ENCODE measurements around the gene APPBP2. TPM values are rescaled to one million over a fixed set of nuclear protein-coding genes. Genes with fewer than 3 reads are reported as not detected.
"Not testable (repeated sequence)": the region's sequence is repeated elsewhere in the genome, so short reads cannot be mapped to it uniquely, and the experiment has no call there.

Gene APPBP2
- total and polyA plus RNA-seq, 2 experiments from 2014 or later, result 22.9 to 30.9 TPM

DNA sequence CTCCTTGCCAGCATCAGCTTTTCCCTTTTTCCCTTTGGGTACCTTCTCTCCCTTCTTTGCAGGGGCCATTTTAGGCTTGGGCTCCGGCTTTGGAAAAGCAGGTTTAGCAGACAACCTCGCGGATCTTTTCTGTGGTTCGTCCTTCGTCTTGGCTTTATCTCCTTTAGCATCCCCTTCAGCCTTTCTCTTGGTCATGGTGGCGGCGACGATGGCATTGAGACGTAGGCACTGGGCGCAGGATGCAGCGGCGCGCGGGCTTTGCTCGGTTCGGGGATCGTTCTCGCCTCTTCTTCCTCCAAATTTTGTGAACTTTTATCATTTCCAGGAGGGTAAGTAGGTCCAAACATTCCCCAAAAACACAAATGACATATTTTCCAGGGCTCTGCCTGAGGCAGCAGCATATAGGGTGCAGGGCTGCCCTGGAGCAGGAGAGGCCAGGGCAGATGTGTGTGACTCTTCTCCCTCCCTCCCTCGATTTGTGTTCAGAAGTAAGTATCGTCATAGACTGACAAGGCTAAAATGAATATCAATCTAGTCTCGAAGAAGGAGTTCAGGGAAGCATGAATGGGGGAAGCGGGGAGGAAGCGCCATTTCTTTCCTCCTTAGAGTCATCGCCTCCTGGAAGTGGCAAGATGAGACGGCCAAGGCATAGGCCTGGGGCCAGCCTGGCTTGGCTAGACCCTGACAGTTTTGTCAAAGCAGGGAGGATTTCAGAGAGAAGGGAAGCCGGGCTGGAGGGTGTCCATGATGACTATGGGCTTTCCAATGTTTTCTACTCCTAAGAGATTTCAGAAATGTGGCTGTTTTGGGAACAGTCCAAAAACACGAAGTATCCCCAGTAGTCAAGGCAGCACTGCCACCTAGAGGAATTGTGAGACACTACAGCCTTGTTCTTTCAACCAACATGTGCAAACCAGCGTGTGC, 90.5 kb downstream of the APPBP2 start:
- H3K36me3 ChIP-seq, result no peaks in the 10 kb centered on the region
- peak; percentile 79 to 94 for DNase-seq (ENCODE audit: low read depth in 1 of 2, low spot score in 1 of 2)
- H3K27ac ChIP-seq, result no peak overlapping the region
- TF ChIP-seq CTCF (IDR thresholded peaks at IDR 0.05; ENCODE audit: low read depth, low read length), result peak; percentile 85
- no peaks in the 10 kb centered on the region for H3K27me3 ChIP-seq
- H3K4me1 ChIP-seq (ENCODE audit: low read depth), result no peaks in the 10 kb centered on the region
- H3K4me3 ChIP-seq, result no peak overlapping the region
- H3K9me3 ChIP-seq (ENCODE audit: low read depth), result no peaks in the 10 kb centered on the region

- not testable (repeated sequence) for H3K36me3 ChIP-seq; H3K4me1 ChIP-seq (ENCODE audit: low read depth); DNase-seq (ENCODE audit: low read depth in 1 of 2, low spot score in 1 of 2); H3K4me3 ChIP-seq; H3K9me3 ChIP-seq (ENCODE audit: low read depth); H3K27me3 ChIP-seq; H3K27ac ChIP-seq
Observed at GRCh38 chr17:60433021-60433997, 92.7 kb downstream of the APPBP2 start.

DNA sequence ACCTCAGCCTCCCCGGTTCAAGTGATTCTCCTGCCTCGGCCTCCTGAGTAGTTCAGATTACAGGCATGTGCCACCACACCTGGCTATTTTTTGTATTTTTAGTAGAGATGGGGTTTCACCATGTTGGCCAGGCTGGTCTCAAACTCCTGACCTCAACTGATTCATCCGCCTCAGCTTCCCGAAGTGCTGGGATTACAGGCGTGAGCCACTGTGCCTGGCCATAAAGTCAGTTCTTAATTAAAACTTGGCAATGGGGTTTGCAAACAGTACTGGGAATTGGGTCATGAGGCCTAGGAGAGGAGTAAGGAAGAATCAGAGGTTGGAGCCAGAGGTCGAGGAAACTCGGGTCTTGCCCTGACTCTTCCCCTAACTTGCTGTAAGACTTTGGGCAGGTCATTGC, 95.5 kb downstream of the APPBP2 start:
- not testable (repeated sequence) for H3K36me3 ChIP-seq; H3K9me3 ChIP-seq (ENCODE audit: low read depth); H3K4me3 ChIP-seq; H3K27me3 ChIP-seq; H3K4me1 ChIP-seq (ENCODE audit: low read depth); H3K27ac ChIP-seq; DNase-seq (ENCODE audit: low read depth in 1 of 2, low spot score in 1 of 2)

DNA sequence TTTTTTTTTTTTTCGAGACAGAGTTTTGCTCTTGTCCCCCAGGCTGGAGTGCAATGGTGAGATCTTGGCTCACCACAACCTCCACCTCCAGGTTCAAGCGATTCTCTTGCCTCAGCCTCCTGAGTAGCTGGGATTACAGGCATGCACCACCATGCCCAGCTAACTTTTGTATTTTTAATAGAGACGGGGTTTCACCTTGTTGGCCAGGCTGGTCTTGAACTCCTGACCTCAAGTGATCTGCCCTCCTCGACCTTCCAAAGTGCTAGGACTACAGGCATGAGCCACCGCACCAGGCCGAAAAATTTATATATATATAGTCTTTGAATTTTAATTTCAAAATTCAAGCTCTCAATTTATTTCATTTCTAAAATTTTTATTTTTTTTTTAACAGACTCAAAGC, 97.6 kb downstream of the APPBP2 start:
- not testable (repeated sequence) for H3K9me3 ChIP-seq (ENCODE audit: low read depth); H3K4me3 ChIP-seq; H3K4me1 ChIP-seq (ENCODE audit: low read depth); H3K27me3 ChIP-seq; H3K27ac ChIP-seq; H3K36me3 ChIP-seq; DNase-seq (ENCODE audit: low read depth in 1 of 2, low spot score in 1 of 2)

GRCh38 chr17:60426596-60426995, 99.4 kb downstream of the APPBP2 start:
- DNase-seq (ENCODE audit: low read depth in 1 of 2, low spot score in 1 of 2), result no peak
- no peak overlapping the region for H3K4me3 ChIP-seq
- H3K27me3 ChIP-seq, result no peaks in the 10 kb centered on the region
- no peaks in the 10 kb centered on the region for H3K4me1 ChIP-seq (ENCODE audit: low read depth)
- H3K27ac ChIP-seq, result no peak overlapping the region
- TF ChIP-seq CTCF (IDR thresholded peaks at IDR 0.05; ENCODE audit: low read depth, low read length), result no peak
- no peaks in the 10 kb centered on the region for H3K9me3 ChIP-seq (ENCODE audit: low read depth)
- H3K36me3 ChIP-seq, result no peaks in the 10 kb centered on the region

- H3K27ac ChIP-seq, result no peak overlapping the region
- no peaks in the 10 kb centered on the region for H3K36me3 ChIP-seq
Observed at GRCh38 chr17:60425626-60426025, 100.4 kb downstream of the APPBP2 start.

More at GRCh38 chr17:60425626-60426025, 100.4 kb downstream of the APPBP2 start:
- H3K4me1 ChIP-seq (ENCODE audit: low read depth), result no peaks in the 10 kb centered on the region
- H3K27me3 ChIP-seq, result no peaks in the 10 kb centered on the region
- no peak for DNase-seq (ENCODE audit: low read depth in 1 of 2, low spot score in 1 of 2)
- TF ChIP-seq CTCF (IDR thresholded peaks at IDR 0.05; ENCODE audit: low read depth, low read length), result no peak
- no peaks in the 10 kb centered on the region for H3K9me3 ChIP-seq (ENCODE audit: low read depth)
- H3K4me3 ChIP-seq, result no peak overlapping the region

All from cardiac muscle cell (in vitro differentiated cells and primary cell).